Measurements from ENCODE around the gene MCF2L2.

- no peak for TF ChIP-seq CTCF (IDR thresholded peaks at IDR 0.05)
- no peak for TF ChIP-seq POLR2A (IDR thresholded peaks at IDR 0.05)
Measured at GRCh38 chr3:183267140-183267539, 161.3 kb downstream of the MCF2L2 start.
